NCI-H774 (cell line): ENCODE data around the gene TMEM30A.

Experiments used
- DNase-seq: peaks from one replicate; lab custom pipeline; 2025; lab: John Stamatoyannopoulos, UW

The TMEM30A gene

DNA sequence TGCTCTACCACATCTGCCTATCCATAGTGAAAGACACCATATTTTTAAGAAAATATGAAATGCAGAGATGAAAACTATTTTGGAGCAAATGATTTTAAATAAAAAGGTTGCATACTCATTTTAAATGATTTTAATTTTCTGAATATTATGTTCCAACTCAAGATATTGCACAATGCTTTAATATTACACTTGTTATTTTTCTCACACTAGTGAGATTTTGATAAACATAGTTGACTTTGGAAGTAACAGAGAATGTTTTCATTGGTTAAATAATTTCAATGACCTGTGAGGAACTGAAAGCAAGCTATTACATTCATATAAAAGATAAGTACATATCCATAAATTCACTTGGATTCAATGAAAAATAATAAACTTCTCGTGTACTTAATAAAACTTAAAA lies 7.2 kb upstream of the TMEM30A start:
- DNase-seq, result no peak

DNA sequence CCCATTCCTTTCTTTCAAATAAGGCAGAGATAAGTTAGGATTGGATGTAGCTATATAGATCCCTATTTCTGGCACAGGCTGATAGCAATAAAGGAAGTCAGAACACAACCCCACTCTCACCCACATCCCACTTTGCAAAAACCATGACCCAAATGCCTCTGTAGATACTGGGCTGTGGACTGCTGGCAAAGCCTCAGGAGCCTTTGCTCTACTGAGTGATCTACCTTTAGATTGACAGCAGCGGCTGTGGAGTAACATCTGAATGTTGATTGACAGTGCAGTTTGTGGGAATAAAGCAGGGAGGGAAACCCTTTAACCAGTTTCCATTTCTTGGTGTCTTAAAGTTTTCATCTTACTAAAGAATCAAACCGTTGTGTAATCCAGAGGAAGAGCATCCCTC lies 6.7 kb upstream of the TMEM30A start:
- DNase-seq, result no peak

DNA sequence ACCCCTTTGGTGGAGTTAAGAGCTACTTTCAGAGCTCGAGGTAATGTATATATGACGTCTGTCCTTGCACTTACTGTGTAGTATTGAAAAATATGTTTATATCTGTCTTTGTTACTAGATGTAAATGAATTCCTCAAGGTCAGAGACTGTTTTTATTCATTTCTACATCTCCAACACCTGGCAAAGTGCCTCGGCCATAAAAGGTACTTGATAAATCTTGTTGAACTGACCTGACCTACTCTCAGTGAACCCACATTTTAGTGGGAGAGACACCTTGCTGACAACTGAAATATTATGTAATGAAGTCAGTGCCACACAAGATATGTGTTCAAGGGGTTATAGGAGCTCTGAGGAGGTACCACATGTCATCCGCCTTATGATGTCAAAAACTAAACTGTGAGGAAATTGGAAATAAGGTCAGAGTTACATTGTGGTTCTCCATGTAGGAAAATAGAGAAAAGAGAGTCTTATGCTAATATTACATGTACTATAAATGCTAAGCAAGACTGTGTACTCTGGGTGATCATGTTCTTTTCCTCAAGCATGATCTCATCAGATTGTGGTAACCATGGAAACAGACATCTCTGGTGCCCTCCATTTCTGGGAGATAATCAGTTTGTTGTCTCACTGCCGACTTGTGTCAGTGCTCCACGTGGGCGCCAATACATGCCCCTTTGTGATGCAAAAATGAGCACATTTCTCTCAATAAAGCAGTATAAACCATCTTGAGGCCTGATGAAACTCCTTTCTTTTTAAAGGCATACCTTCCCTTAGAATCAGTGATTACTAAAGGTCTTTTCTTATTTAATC lies 5.7 kb upstream of the TMEM30A start:
- no peak for DNase-seq

DNA sequence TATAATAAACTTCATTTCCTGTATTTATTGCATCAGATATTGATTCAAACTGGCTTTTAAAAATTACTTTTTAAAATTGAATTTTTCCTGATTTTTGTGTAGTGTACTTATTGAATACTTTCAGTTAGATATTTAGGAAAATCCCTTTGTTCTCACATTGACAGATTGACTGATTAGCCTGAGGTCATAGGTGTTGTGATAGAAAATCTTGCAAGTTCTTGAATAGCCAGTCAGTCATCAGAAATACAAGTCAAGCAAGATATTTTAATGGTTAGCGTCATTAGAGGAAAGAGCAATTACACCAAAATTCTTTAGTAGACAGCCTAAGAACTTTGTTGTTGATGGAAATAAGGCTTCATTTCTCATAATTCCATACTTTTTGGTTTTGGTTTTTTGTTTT lies 3.4 kb upstream of the TMEM30A start:
- DNase-seq, result no peak

DNA sequence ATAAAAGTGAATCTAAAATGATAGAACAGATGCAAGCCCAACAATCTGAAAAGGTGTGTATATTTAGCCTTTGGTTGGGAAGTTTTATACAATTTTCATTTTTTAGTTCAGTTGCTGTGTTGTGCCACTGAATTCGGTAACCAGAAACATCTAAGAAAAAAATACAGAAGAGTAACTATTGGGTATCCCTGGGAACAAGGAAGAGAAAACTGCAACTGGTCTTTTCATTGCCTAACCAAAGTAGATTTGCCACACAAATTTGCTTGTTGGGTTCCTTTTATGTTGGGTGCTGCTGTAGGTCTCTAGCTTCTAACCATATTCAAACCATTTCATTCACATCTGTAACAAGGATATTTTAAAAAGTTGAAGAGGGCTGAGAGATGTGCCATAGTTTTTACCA lies 2.8 kb upstream of the TMEM30A start:
- DNase-seq, result no peak

DNA sequence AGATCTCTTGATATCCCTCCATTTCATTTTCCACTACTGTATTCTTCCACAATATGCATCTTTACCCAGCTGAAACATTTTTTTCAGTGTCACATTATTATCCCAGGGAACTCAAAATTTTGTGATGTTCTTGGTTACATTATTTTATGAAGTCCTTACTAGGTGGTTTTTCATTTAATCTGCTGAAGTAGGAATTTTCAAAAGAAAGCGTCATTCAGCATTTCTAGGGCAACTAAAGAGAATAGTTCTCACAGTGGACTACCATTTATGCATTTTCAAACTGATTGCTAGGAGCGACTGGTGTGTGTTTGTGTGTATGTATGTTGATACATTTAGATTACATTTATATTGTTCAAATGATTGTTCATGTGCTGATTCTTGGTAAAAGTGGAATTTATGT lies 2.4 kb upstream of the TMEM30A start:
- DNase-seq, result no peak

DNA sequence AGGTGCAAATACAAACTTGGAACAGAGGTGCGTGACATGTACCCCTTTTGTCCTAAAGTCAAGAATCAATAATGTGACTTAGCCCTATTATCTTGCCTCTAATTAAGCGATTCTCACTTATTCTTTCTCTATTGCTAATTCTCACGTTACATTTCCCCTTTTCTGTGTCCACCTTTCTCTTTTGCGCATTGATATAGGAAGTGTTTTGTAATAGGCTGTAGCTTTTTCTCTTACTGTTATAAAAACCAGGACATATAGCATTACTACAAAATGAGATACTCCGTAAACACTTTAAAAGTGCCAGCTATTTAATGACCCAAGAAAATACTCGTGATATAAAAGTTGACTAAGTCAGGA lies 669 bp upstream of the TMEM30A start:
- DNase-seq, result peak; percentile 54

DNA sequence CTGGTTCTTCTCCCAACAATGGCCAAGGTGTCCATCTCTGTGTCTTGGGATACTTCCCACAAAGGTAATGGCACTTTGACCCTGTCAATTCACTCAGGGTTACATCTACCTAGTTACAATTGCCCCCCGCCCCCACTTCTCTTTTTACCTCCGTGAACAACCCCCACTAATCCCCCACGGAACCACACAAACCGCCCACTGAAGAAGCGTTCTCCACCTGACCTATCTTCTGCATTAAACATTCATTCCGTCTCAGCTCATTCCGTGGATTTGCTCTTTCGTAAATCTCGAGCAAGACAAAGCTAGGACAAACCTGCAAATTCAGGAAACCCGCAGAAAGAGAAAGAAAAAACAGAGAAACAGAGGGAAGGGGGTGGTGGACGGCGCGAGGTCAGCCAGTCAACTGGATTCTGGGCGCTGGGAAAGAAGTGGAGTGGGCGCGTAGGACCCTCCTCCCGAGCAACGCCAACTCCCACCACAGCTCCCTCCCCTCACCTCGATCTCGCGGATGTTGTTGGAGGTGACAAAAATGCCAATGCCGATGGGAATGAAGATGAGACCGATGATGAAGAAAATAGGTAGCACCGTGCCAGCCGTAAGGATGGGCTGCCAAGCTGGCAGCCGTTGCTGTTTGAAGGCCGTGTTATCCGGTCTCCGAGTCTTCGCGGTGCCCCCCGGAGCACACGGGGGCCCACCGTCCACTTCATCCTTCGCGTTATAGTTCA lies 523 bp downstream of the TMEM30A start:
- DNase-seq, result no peak

DNA sequence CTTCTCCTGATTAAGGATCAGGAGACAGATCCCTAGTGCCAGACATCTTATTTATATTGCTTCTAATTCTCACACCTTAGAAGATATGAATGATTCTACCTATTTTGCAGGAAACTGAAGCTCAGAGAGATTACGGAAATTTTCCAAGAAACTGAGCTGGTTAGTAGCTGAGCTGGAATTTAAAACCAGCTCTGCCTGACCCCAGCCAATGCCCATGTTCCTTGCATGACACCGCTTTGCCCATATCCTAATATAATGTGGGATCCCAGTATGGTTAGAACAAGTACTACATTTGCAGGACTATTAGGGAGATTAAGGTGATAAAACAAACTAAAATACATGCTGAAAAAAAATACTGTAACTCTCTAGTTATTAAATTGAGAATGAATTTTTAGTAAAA lies 1.9 kb downstream of the TMEM30A start:
- no peak for DNase-seq

DNA sequence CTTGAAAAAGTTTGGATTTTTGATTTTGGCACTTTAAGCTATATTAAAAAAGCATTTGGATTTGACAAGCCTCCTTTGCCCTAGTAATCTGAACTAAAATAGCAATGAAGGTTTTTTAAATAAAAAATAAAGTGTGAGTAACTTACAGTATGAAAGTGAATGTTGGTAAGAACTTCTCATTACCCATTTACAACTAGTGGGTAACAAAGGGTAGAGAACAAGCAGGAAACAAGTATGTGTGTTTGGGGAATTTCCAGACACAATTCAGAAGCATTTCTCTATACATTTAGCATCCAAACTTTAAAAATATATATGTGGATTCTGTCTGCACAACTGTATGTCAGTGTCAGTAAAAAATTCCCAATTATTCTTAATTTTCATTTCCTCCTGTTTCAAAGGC lies 2.9 kb downstream of the TMEM30A start:
- DNase-seq, result no peak

DNA sequence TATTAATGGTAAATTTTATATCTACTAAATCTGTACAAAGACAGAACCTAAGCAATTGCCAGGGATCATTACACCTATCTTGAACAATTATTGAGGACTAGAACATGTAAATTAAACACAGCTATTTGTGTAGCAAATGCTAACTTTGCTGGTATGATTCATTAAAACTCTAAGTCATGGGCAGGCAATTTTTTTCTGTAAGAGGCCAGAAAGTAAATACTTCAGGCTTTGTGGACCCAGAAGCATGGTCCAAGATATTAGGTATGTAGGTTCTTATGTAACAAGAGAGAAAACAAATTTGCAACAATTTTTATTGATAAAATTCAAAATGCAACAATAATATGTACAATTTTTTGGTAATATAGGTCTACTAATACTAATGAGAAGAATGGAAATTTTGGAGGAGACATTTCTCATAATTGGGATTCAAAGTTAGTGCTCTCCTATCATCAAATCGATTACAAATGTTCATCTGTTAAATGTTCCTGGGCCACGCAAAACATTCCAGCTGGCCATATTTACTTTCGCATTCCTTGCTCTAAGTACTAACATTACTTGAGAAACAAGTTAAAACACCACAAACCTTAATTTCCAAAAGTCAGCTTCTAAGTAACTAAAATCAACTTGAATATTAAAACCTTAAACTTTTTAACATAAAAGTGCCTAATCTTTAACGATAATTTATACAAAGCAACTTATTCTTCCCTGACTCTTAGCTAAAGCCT lies 4.3 kb downstream of the TMEM30A start:
- DNase-seq, result no peak

DNA sequence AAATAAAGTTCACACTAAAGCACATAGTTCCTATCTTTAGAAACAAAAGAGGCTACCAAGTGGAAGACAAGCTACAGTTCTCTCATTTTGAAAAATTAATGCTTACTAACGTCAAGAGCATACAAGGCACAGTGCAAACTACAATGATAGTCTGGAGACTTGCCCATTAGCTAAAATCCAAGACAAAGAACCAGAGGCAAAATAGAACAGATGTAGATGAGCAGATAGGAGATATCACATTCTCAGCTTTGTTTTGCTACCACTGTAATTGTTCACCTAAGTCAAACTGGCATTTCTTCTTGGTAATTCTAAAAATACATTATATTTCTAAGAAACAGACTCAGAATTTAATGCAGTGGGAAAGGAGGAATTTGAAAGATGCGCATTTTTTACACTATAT lies 5.2 kb downstream of the TMEM30A start:
- DNase-seq, result no peak

DNA sequence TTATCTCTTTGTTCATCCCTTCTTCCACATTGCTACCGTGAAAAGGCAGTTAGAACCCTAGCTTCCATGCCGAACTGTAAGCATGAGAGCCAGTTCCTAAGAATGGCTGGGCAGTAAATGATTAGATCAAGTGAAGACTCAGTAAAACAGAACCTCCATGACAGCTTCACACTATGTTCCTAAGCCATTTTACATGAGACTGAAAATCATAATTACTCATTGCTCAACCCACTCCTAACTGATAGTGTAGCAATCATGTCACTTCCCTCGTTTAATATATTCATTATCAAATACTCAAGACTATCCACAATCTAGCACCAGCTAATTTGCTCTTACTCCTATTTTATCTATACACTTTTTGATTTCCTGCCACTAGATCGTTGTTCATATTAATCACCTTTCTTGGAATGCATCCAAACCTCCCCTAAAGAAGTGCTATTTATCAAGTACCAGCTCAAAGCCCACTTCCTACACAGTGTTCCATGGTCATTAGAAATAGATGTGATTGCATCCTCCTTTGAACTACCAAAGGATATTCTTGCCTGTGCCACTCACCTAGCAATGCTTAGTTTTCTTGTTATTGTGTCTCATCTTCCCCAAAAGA lies 6.0 kb downstream of the TMEM30A start:
- no peak for DNase-seq

DNA sequence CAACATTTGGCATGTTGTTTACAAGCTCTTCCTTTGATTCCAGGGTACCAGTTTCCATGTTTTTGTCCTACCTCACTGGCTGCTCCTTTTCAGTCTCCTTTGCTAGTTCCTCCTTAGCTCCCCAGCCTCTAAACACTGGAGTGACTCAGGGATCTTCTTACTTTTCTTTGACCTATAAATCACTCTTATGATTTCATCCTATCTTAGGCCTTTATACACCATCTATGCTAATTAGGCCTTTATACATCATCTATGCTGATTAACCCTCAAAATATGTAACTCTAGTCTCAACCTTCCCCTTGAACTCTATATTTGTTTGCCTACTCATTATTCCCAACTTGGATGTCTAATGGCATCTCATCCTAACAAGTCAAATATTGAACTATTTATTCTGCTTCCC lies 9.5 kb downstream of the TMEM30A start:
- DNase-seq, result no peak

DNA sequence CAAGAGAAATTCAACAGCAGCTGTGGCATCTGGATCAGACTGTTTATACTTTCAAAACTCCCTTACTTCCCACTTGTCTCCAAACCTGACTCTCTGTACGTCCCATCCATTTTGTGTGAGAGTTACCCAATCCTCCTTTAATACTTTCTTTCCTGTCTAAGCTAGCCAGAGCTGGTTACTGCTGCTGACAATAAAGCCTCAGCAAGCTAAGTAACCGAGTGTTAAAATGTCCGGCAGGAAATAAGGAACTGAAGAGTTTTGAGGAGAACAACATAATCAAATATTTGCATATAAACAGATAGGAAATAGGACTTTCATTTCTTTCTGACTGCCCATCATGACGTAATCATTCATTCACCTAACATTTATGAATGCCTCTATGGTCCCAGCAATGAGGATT lies 11.6 kb downstream of the TMEM30A start:
- DNase-seq, result no peak

DNA sequence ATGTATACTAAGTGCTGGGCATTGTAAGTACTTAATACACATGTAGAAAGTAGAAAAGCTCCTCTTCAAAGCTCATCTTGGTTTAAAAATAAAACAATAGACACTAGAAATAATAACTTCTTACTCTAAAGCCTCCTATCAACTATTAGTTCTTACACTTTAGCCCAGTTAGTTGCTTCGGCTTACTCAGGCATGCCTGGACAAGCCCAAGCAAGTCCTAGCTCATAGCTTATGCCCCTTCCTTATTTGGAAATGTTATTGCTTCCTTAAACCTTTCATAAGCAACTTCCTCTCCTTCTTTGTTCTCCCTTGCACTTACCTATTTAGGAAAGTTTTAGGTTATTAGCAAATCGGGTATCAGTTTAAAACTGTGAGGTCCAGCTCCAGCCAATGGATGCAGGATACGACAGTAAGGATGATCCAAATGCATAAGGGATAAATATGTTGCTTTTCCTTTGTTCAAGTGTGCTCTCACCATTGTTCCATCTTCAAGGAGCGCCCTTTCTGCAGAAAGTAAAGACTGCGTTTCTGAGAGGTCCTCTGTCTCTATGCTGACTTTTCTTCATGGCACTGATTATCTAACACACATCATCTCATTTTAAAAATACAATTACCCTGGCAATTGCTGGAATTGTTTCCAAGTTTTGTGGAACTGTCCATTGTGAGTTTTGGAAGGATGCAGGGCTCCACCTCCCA lies 12.3 kb downstream of the TMEM30A start:
- no peak for DNase-seq

DNA sequence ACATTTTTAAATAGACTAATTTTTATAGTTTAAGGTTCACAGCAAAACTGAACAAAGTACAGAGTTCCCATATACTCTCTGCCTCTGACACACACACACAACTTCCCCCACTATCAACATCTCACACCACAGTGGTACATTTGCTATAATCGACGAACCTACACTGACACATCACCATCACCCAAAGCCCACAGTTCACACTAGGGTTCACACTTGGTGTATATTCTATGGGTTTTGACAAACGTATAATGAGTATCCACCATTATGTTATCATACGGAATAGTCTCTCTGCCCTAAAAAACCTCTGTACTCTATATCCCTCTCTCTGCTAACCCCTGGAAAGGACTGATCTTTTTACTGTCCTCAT lies 15.6 kb downstream of the TMEM30A start:
- no peak for DNase-seq

DNA sequence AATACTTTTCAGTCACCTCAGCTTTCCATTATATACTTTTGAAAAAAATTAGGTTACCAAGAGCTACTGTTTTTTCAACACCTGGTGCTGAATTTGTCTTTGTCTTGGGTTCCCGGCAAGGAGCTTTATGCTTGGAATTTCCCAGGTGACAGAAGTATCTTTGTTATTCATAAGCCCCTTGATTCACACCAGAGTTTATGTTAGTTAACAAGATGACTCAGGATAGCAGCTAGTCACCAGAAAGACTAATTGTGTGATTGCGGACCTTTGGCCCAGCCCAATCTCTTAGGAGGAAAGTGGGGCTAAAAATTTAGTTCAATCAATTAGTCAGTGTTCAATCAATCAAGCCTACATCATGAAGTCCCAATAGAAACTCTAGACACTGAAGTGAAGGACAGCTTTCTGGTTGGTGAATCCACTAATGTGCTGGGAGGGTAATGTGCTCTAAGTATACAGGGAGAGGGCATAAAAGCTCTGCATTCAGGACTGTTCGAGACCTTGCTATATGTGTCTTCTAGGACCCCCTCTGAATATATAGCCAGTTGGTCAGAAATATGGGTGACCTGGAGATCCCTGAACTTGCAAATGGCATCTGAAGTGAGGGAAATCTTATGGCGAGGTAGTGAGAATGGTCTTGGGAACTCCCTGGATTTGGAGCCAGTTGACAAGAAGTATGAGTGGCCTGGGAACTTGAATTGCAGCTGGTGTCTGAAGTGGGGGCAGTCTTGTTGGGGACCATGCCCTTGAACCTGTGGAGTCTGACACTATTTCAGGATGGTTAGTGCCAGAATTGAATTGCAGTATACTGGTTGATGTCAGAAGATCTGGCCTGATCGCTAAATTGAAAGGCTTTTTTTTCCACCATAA lies 16.2 kb downstream of the TMEM30A start:
- DNase-seq, result no peak

DNA sequence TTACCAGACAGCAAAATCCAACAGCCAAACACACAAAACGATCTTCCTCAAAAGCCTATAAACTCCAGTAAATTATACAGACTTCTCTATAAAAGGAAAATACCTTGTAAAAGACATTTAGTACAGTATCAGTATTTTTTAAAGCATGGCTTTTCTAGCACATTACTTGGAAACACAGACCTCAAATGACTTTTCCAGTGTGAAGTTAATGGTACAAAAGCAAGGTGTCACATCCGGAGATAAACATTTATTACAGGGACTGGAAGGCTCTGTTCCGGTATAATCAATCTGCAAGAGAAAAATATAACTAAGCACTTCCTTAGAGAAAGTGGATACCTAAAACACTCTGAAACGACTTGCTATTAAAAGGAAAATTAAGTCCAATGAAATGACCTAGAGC lies 17.1 kb downstream of the TMEM30A start:
- DNase-seq, result no peak

DNA sequence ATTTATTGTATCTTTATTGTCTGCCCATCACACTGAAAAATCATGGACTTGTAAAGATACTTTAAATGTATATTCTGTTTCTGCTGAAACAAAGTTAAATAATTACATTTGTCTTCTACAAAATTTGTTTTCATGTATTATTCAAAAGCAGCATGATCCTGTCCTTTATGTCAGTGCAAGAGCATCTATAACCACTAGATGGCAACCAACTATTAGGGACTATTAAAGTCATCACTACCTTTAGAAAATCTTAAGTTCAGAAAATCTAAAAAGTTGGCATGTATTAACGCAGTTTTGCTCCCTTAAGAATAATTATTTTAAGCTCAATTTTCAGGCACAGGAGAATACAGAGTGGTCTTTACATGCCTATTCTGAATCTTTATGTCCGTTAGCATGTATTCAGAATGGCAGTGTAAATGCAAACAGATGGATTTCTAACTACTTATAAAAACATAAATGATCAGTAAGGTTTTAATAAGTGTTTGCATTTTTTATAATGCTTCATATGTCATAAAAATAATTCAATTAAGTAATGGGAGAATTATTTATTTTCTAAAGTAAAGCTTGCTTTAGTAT lies 17.8 kb downstream of the TMEM30A start:
- peak; percentile 26 for DNase-seq

DNA sequence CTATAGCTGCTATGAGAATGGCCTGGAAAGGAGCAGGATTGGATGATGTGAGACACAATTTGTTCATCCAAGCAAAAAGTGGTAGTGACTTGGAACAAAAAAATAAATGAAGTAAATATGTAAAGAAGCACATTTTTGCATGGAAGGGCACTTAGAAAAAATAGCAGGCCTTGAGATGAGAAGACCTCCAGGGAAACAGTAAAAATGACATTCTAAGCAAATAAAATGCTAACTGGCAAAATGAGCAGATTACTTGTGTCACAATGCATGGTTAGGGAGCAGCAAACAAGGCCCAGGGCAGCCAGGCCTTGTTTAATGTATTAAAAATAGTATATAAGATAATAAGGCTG lies 21.2 kb downstream of the TMEM30A start:
- DNase-seq, result no peak
